ENCODE results near the gene ATP5F1A.
"Not testable (repeated sequence)": the region's sequence is repeated elsewhere in the genome, so short reads cannot be mapped to it uniquely, and the experiment has no call there.

The ATP5F1A gene

DNA sequence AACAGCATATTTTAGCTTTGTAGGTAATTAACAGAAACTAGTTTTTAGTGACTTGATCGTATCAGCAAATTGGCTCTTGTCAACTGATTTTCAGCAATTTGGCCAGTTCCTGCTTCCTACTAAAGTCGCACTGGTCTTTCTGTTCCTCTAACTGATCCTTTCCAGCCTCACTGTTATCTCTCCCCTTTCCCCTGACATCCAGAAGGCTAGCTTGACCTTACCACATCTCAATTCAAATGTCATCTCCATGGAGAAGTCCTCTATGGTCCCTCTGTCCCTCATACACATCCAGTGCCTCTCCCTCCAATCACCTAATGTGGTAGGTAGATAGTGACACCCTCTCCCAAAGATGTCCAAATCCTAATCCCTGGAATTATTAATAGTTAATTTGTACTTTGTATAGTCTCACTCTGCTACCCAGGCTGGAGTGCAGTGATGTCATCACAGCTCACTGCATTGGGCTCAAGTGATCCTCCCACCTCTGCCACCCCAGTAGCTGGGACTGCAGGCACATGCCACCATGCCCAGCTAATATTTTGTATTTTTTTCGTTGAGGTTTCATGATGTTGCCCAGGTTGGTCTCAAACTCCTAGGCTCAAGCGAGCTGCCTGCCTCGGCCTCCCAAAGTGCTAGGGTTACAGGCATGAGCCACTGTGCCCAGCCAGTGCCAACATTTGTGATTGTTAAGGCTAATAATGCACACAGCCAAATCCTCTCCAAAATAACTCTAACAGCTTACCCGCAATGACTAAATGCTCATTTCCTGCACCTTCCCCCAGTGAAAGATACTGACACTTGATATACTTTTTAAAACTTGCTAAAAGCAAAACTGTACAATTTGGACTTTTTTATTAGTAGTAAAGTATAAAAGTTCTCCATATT lies 42.9 kb downstream of the ATP5F1A start:
- DNase-seq (ENCODE audit: low read depth): no peak
- H3K4me3 ChIP-seq (ENCODE audit: low read length): no peak overlapping the region
- TF ChIP-seq, protein P1, sequence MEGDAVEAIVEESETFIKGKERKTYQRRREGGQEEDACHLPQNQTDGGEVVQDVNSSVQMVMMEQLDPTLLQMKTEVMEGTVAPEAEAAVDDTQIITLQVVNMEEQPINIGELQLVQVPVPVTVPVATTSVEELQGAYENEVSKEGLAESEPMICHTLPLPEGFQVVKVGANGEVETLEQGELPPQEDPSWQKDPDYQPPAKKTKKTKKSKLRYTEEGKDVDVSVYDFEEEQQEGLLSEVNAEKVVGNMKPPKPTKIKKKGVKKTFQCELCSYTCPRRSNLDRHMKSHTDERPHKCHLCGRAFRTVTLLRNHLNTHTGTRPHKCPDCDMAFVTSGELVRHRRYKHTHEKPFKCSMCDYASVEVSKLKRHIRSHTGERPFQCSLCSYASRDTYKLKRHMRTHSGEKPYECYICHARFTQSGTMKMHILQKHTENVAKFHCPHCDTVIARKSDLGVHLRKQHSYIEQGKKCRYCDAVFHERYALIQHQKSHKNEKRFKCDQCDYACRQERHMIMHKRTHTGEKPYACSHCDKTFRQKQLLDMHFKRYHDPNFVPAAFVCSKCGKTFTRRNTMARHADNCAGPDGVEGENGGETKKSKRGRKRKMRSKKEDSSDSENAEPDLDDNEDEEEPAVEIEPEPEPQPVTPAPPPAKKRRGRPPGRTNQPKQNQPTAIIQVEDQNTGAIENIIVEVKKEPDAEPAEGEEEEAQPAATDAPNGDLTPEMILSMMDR (conservative IDR thresholded peaks at IDR 0.05; ENCODE audit: low read depth, low read length): no peak

DNA sequence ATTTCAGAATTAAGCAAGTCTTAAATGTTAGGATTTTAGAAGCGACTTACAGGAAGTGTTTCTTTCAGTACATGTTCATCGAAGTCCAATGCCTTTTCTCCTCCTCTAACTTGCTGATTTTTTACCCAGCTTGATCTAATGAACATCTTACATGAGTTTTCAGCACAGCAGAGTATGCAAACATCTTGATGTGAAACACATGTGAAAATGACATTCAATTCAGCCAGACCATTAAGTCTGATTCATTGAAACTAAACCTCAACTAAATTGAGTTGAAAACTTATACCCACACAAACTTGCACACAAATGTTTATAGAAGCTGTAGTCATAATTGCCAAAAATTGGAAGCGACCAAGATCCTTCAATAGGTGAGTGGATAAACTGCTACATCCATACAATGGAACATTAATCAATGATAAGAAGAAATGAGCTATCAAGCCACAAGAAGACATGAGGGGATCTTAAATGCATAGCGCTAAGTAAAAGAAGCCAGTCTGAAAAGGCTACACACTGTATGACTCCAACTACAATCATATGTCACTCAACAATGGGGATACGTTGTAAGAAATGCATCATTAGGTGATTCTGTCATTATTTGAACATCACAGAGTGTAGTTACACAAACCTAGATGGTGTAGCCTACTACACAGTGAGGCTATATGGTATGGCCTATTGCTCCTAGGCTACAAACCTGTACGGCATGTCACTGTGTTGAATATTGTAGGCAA lies 44.6 kb downstream of the ATP5F1A start:
- DNase-seq (ENCODE audit: low read depth): no peak
- no peak overlapping the region for H3K4me3 ChIP-seq (ENCODE audit: low read length)
- TF ChIP-seq, protein P1 (conservative IDR thresholded peaks at IDR 0.05; ENCODE audit: low read depth, low read length): no peak

DNA sequence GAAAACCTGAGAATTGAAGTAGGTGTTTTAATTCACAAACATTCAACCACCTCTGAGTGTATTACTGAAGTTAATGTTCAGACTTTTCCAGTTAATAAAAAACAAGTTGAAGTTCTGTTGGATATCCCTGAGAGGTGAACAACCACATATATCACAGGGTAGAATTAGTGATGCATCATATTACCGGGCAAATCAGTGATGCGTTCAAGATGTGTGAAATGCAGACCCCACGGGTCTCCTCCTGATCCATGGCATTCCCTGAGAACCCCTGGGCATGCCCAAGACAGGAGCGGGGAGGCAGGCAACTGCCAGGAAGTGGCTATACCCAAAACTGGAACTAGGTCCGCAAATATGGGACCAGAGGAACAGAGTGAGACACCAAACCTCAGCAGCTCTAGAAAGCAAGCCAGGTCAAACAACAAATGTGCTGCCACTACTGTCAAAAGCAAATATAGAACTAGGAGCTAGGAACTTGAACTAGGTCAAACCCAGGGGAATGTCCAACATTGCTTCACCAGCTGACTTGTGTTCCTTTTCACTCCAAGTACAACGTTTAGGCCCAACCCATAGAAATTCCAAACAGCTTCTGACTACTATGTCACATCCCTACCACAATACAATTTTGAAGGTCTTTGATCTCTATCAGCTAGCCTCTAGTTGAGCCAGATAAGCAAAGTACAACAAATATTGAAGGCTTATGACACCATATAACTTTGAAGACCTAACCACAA lies 46.2 kb downstream of the ATP5F1A start:
- DNase-seq (ENCODE audit: low read depth): peak; percentile 62
- no peak overlapping the region for H3K4me3 ChIP-seq (ENCODE audit: low read length)

DNA sequence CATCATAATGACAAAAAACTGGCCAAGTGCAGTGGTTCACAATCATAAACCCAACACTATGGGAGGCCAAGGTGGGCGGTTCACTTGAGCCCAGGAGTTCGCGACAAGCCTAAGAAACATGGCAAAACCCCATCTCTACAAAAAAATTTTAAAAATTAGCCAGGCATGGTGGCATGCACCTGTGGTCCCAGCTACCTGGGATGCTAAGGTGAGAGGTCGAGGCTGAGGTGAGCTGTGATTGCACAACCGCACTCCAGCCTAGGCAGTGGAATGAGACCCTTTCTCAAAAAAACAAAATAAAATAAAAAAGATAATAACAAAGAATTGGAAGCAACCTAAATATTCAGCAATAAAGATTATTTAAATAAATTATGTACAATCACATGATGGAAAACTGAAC lies 47.8 kb downstream of the ATP5F1A start:
- TF ChIP-seq, protein P1 (conservative IDR thresholded peaks at IDR 0.05; ENCODE audit: low read depth, low read length): no peak
- H3K4me3 ChIP-seq (ENCODE audit: low read length): no peak overlapping the region
- DNase-seq (ENCODE audit: low read depth): no peak

More for the DNA sequence above, 46.2 kb downstream of the ATP5F1A start:
- TF ChIP-seq, protein P1 (conservative IDR thresholded peaks at IDR 0.05; ENCODE audit: low read depth, low read length): no peak

DNA sequence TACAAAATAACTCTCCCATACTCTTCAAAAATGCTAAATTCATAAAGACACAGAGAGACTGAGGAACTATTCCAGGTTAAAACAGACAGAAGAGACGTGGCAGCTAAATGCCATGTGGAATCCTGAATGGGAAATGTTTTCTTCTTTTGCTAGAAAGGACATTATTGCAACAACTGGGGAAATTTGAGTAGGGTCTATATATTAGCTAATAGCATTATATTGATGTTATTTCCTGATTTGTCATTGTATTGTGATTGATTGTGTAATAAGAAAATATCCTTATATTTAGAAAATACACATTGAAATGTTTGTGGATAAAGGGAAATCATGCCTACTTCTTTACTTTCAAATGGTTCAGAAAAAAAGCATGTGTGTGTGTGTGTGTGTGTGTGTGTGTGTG lies 49.5 kb downstream of the ATP5F1A start:
- H3K4me3 ChIP-seq (ENCODE audit: low read length): no peak overlapping the region
- TF ChIP-seq, protein P1 (conservative IDR thresholded peaks at IDR 0.05; ENCODE audit: low read depth, low read length): no peak
- DNase-seq (ENCODE audit: low read depth): no peak

DNA sequence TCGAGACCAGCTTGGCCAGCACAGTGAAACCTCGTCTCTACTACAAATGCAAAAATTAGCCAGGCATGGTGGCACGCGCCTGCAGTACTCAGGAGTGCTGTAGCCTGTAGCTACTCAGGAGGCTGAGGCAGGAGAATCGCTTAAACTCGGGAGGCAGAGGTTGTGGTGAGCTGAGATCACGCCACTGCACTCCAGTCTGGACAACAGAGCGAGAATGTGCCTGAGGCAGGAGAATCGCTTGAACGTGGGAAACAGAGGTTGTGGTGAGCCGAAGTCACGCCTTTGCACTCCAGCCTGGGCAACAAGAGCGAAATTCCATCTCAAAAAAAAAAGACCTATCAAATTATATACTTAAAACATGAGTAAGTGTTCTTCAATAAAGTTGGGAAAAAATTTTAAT lies 50.7 kb downstream of the ATP5F1A start:
- not testable (repeated sequence) for H3K4me3 ChIP-seq (ENCODE audit: low read length); DNase-seq (ENCODE audit: low read depth)

DNA sequence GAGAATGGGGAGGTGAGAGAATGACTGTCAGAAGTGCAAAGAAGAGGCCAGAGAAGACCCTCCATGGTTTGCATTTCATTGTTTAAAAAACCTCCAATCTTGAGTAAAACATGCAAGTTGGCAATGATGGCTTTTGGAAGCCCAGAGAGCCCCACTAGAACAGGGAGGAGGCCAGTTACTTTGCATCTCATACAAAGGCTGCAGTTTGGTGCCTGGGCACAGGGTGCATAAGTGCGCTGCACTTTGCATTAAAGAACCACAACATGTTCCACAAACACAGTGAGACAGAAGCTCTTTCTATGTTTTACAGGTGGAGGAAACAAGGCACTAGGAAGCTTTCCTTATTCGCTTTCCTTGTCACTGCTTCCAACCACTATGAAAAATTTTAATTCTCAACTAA lies 51.4 kb downstream of the ATP5F1A start:
- TF ChIP-seq, protein P1 (conservative IDR thresholded peaks at IDR 0.05; ENCODE audit: low read depth, low read length): no peak
- DNase-seq (ENCODE audit: low read depth): no peak
- no peak overlapping the region for H3K4me3 ChIP-seq (ENCODE audit: low read length)
